ENCODE results near the gene NSUN7.

- TF ChIP-seq POLR2A (IDR thresholded peaks at IDR 0.05), result no peak
- no peak for TF ChIP-seq CTCF (IDR thresholded peaks at IDR 0.05)
Observed at GRCh38 chr4:40749717-40750460, at the start of gene NSUN7.
